Stimulated activated CD4-positive, alpha-beta T cell treated with anti-CD3 and anti-CD28 coated beads, Interleukin-12 subunit alpha, Interleukin-12 subunit beta, amount 100 ng/mL, for 4 hours (primary cell): ENCODE measurements around the gene WDPCP.
"Not testable (repeated sequence)": the region's sequence is repeated elsewhere in the genome, so short reads cannot be mapped to it uniquely, and the experiment has no call there.

Experiments
- DNase-seq: peaks from one replicate; pipeline ENCODE4 v3.0.0-alpha.2; 2020

The WDPCP gene

DNA sequence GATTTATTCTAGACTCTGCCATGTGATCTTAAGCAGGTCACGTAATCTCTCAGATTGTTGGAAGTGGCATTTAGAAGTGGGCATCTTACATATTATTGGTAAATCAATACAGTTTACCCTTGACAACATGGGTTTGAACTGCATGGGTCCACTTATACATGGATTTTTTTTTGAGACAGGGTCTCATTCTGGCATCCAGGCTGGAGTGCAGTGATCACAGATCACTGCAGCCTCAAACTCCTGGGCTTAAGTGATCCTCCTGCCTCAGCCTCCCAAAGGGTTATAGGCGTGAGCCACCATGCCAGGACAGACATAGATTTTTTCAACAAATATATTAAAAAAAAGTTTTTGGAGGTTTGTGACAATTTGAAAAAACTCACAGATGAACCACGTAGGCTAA lies 393.0 kb downstream of the WDPCP start:
- DNase-seq, result no peak

DNA sequence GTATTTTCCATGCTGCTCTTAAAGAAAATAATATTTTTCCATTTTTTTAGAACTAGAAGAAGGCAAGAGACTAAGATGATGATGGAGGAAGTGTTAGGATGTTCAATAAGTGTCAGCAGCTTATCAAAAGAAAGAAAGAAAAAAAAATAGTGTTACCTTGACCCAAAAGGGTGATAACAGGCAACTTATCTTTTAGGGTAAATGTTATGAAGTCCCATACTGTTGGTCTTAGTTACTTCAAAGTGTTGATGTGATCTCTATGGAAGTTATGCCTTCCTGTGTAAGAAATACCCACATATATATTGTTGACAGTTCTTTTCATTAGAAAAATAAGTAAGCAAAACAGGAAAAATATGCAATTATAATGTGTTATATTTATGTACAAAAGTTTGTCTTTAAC lies 394.1 kb downstream of the WDPCP start:
- no peak for DNase-seq

DNA sequence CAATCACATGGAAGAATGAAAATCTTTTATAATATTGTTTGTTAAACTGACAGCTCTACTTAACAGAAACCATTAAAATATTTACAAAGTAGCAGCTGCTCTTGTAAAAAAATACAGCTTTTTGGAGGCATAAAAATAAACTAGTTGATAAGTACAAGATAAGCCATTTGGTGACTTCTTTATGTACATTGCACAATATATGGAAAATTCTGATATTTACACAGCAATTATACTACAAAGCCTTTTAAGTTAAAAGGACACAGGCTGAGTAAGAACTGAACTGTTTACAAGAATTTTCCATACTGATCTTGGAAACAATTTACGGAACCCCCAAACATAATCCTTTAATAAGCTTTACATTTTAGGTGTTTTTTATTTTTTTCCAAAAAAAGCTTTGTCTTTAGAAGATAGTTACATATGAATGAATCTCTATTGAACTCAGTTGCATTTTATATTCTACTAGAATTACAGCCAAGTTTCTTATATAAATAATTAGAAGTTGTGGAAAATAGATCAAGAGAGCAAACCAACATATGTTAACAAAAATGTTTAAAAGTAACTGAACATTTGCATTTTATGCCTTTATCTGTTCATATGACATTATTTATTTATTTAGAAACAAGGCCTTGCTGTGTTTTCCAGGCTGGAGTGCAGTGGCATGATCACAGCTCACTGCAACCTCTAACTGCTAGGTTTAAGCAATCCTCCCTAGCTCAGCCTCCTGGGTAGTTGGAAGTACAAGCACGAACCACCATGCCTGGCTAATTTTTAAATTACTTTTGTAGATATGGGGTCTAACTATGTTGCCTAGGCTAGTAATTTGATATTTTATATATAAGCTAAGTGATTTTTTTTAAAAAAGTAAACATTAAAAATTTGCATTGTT lies 395.1 kb downstream of the WDPCP start:
- no peak for DNase-seq

GRCh38 chr2:63192169-63192888 lies 395.9 kb downstream of the WDPCP start:
- DNase-seq, result no peak

- no peak for DNase-seq
These were observed 399.3 kb downstream of the WDPCP start for GRCh38 chr2:63189026-63189425.

DNA sequence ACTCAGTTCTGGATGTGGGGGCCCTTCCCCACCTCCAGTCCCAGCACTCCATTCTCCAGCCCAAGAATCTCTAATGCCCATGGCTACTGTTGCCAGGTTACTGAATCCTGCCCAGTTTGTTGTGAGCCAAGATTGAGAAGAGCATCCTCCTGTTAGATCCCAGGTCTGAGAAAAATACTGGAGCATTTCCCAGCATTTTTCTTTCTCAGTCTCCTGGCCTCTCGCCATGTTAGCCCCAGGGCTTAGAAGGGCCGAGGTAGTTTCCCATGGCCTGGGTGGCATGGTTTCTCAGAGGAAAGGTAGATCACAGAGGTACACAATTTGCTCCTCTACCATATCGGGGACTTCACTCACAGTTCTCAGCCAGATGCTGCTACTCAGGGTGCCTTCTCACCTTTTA lies 401.9 kb downstream of the WDPCP start:
- DNase-seq, result no peak

DNA sequence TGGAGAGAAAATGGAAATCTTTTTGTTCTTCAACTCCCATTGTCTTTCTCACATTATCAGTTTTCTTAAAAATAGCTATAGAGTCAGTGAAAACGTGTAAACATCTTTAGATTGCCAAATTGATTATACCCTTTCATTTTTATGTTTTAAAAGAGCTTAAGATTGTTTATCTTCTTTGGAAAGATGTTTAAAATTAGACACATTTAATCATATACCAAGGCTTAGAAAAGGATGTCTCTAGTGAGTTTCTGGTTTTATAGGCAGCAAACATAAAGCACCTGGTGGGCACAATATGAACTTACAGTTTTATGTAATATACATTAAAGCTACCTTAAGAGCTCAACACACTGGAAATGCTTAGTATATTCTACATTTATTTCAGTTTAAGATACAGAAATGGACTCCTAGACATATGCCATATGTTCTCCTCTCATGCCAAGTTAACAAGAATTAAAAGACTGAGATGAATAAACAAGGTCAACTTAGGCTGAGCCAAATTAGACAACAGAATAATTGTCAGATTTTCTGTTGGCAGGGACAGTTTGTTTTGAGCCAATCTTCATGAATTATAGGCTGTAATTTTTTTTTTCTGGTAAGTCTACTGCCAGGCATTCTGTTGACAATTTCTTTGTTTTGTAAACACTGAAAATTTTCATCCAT lies 425.0 kb downstream of the WDPCP start:
- DNase-seq, result no peak

- DNase-seq, result no peak
These were observed 429.0 kb downstream of the WDPCP start for GRCh38 chr2:63159262-63159661.

DNA sequence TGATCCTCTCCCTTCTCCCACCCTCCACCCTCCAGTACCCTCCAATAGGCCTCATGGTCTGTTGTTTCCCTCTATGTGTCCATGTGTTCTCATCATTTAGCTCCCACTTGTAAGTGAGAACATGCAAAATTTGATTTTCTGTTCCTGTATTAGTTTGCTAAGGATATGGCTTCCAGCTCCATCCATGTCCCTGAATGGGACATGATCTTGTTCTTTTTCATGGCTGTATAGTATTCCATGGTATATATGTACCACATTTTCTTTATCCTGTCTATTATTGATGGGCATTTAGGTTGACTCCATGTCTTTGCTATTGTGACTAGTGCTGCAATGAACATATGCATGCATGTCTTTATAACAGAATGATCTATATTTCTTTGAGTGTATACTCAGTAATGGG lies 451.6 kb downstream of the WDPCP start:
- not testable (repeated sequence) for DNase-seq

GRCh38 chr2:63132020-63132419 lies 456.3 kb downstream of the WDPCP start:
- no peak for DNase-seq

- DNase-seq, result no peak
These were observed 457.1 kb downstream of the WDPCP start for GRCh38 chr2:63131196-63131595.

GRCh38 chr2:63127594-63127993 lies 460.7 kb downstream of the WDPCP start:
- DNase-seq, result no peak

- DNase-seq, result no peak
These were observed 463.4 kb downstream of the WDPCP start for GRCh38 chr2:63124850-63125249.

DNA sequence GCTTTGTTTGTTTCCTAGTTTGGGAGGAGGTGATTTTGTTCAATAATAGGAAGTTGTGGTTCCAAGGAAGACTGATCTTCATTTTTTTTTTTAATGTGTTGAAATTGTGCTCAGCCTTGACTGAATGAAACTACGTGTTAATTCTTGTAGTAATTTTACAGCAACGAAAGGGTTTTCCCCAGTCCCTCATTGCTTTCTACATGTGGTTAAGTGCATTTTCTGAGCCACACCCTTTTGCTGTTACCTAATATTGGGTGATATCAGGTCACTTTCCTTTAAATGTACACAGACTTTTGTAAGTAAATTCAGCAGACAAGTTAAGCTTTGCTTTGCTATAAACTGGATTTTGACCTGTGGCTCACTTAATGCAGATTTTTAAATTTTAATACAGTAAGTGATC lies 464.1 kb downstream of the WDPCP start:
- no peak for DNase-seq

- DNase-seq, result no peak
These were observed 465.4 kb downstream of the WDPCP start for GRCh38 chr2:63122921-63123320.

DNA sequence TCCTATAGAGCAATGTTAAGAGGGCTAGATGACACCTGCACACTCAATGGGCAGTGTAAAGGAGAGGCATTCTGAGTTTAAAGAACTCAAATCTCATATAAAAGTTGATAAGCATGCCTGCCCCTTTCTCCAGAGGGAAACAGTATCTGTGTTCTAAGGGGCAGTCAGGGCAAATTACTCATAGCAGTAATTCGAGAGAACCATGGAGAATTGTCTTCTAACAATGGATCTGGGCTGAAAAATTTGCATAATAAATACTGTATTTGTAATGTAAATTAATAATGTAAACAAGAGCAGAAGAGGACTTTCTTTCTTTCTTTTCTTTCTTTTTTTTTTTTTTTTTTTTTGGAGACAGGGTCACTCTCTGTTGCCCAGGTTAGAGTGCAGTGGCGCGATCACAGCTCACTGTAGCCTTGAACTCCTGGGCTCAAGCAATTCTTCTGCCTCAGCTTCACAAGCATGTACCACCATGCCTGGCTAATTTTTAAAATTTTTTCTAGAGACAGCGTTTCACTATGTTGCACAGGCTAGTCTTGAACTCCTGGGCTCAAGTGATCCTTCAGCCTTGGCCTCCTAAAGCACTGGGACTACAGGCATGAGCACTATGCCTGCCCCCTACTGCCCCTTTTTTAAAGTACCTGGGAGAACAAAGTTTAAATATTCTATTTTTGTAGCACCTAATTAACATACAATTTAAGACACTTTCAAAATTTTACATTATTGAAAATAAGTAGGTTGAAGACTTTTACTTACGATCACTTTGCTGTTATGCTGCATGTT lies 467.0 kb downstream of the WDPCP start:
- no peak for DNase-seq

DNA sequence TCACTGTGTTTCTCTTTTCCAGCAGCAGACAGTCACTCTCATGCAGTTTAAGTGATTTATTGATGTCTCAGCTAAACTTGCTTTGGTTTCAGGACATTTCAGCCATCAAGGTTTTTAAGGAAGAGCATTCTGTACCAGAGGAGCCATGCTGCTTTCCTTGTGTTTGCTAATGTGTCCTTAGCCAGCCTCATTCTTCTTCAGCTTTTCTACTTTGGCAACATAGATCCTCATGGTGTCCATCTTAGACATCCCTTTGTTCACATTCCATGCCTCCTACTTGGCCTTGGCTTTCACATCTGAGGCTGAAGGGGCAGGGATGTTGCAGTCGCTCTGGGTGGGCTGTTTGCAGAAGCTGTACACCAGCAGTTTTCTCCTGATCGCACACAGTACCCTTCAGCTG lies 469.5 kb downstream of the WDPCP start:
- no peak for DNase-seq

DNA sequence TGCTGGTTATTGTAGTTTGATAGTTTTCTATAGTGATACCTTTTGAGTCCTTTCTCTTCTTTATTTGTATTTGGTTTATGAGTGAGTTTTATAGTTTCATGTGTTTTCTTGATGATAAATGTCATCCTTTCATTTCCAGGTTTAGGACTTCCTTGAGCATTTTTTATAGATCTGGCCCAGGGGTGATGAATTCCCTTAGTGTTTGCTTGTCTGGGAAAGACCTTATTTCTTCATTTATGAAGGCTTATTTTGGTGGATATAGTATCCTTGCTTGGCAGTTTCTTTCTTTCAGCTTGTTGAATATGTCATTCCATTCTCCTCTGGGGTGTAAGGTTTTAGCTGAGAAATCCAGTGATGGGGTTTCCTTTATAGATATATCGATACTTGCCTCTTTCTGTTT lies 483.8 kb downstream of the WDPCP start:
- no peak for DNase-seq

DNA sequence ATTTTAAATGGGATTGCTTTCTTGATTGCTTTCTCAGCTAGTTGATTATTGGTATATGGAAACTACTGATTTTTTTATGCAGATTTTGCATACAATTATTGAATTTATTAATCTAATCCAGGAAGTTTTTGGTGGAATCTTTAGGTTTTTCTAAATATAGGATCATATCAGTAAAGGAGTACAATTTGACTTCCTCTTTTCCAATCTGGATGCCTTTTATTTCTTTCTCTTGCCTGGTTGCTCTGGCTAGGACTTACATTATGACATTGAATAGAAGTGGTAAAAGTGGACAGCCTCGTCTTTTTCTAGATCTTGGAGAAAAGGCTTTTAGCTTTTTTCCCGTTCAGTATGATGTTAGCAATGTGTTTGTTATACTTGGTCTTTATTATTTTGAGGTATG lies 486.3 kb downstream of the WDPCP start:
- DNase-seq, result no peak

DNA sequence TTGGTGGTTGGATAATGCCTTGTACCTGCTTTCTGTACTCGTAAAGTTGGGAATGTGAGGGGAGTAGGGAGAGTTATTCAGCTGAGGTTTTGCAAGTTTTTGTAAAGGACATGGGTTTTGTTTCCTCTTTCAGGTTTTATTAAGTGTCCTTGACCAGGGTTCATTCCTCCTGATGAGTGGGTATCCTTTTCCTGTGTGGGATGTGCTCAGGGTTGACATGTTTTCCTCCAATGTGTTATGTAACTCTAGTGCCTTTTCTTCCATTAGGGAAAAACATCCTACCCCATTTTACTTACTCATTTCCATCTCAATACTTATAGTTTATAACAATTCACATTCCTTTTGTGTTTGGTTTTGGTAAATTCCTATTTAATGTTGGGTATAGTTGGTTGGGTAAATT lies 489.2 kb downstream of the WDPCP start:
- no peak for DNase-seq

GRCh38 chr2:63096491-63096890 lies 491.8 kb downstream of the WDPCP start:
- DNase-seq, result no peak

GRCh38 chr2:63093502-63093901 lies 494.8 kb downstream of the WDPCP start:
- DNase-seq, result no peak

- DNase-seq, result no peak
These were observed 495.4 kb downstream of the WDPCP start for GRCh38 chr2:63092857-63093256.
